HS-27A (cell line): ENCODE data around the gene PFKFB1.

Experiments used
- DNase-seq: peaks from one replicate; pipeline ENCODE4 v3.0.0-alpha.2; 2012; ENCODE audit warnings: low read depth, missing footprints

Gene PFKFB1

GRCh38 chrX:54922547-54922946, 71.4 kb downstream of the PFKFB1 start:
- DNase-seq = no peak

GRCh38 chrX:54921427-54922021, 72.5 kb downstream of the PFKFB1 start:
- peak; percentile 9 for DNase-seq

GRCh38 chrX:54920610-54921426, 73.2 kb downstream of the PFKFB1 start, which contains the start of gene TRO:
Gene TRO, plus strand, starts transcription at chrX:54920824. Its CDS starts 1,423 bp downstream, at chrX:54922247.
- DNase-seq = no peak

- no peak for DNase-seq
These were observed 84.0 kb downstream of the PFKFB1 start for GRCh38 chrX:54909941-54910340.

GRCh38 chrX:54894159-54894558, 99.8 kb downstream of the PFKFB1 start:
- no peak for DNase-seq

GRCh38 chrX:54891573-54891972, 102.4 kb downstream of the PFKFB1 start:
- no peak for DNase-seq

- DNase-seq = no peak
These were observed 108.2 kb downstream of the PFKFB1 start for GRCh38 chrX:54885740-54886139.
